ENCODE data around the gene VWA1.

Gene VWA1

GRCh38 chr1:1489231-1489630, 53.7 kb downstream of the VWA1 start:
- DNase-seq: no peak

- no peak for DNase-seq
These were observed 54.4 kb downstream of the VWA1 start for GRCh38 chr1:1489861-1490260.

GRCh38 chr1:1490633-1491230, 55.2 kb downstream of the VWA1 start:
- no peak for DNase-seq

- no peak for DNase-seq
These were observed 56.1 kb downstream of the VWA1 start for GRCh38 chr1:1491601-1492000.

Measured in NCI-H1436 treated with DMSO at 0.1 percent for 48 hours (cell line).